Lower lobe of right lung (tissue), 2 donors: ENCODE measurements around the gene CYTH4. TPM values are rescaled to one million over a fixed set of nuclear protein-coding genes. Genes with fewer than 3 reads are reported as not detected.

Source experiments
- ATAC-seq, 2 donors: fragments of 200-7000 bp; cut with Tn5 transposase; one replicate each; pipeline ENCODE4 v1.9.1; 2020 to 2022; ENCODE audit warnings: mild to moderate bottlenecking in 2 of 2, moderate library complexity in 2 of 2
- DNase-seq: peaks from one replicate; pipeline ENCODE4 v3.0.0-alpha.2; 2020
- H3K27ac ChIP-seq: fragments of 200-600 bp; one replicate; pipeline ENCODE4 v1.8.0; 2022
- H3K27me3 ChIP-seq: fragments of 200-600 bp; one replicate; pipeline ENCODE4 v1.8.0; 2022; ENCODE audit warnings: low read depth
- H3K36me3 ChIP-seq: fragments of 200-600 bp; one replicate; pipeline ENCODE4 v1.8.0; 2022; ENCODE audit warnings: mild to moderate bottlenecking
- H3K4me1 ChIP-seq: fragments of 200-600 bp; one replicate; pipeline ENCODE4 v1.8.0; 2022
- H3K4me3 ChIP-seq: fragments of 200-600 bp; one replicate; pipeline ENCODE4 v1.8.0; 2022; ENCODE audit warnings: mild to moderate bottlenecking
- H3K9me3 ChIP-seq: fragments of 200-600 bp; one replicate; pipeline ENCODE4 v1.8.0; 2022
- intact Hi-C: fragments of 100-400 bp; cut with DNase I; formaldehyde crosslinking; loops from one replicate; pipeline ENCODE4 v1.11.0; 2022
- total RNA-seq: library from RNA; stranded (reverse); fragmentation: NEBNext Ultra II Directional; extraction: Animal tissue kit (Norgen Biotek cat#: 25700); gene quantifications from one replicate; pipeline ENCODE4 v1.2.1, GENCODE V29; 2021
- TF ChIP-seq, protein P1 (sequence below): fragments of 200-600 bp; IDR thresholded peaks from one replicate; pipeline ENCODE4 v1.8.0; 2022; ENCODE audit warnings: antibody characterized with exemption, mild to moderate bottlenecking
- donor health status: DM: no; HTN: yes; CAD: no; lungs with severe emphysema.

The CYTH4 gene
- total RNA-seq, 1 donor from 2014 or later = 45.4 TPM

DNA sequence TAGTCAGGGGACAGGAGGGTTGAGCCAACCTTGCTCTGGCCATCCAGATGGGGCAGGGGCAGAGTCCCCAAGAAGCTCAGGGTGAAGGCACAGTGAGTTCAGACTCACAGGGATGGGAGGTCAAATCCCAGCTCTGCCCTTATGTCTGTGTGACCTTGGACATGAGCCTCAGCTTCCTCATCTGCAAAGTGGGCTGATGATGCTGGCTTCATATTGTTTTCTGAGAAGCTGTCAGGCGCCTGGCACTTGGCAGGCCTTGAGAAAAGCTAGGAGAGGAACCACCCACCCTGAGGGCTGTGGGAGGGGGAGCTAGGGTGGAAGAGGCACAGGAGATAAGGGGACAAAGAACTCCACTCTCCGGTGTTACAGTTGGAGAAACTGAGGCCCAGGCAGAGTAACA is 23.6 kb downstream of the CYTH4 start:
- peak overlapping the region; percentile 84 for H3K27ac ChIP-seq
- TF ChIP-seq, protein P1, sequence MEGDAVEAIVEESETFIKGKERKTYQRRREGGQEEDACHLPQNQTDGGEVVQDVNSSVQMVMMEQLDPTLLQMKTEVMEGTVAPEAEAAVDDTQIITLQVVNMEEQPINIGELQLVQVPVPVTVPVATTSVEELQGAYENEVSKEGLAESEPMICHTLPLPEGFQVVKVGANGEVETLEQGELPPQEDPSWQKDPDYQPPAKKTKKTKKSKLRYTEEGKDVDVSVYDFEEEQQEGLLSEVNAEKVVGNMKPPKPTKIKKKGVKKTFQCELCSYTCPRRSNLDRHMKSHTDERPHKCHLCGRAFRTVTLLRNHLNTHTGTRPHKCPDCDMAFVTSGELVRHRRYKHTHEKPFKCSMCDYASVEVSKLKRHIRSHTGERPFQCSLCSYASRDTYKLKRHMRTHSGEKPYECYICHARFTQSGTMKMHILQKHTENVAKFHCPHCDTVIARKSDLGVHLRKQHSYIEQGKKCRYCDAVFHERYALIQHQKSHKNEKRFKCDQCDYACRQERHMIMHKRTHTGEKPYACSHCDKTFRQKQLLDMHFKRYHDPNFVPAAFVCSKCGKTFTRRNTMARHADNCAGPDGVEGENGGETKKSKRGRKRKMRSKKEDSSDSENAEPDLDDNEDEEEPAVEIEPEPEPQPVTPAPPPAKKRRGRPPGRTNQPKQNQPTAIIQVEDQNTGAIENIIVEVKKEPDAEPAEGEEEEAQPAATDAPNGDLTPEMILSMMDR = no peak
- H3K4me3 ChIP-seq = no peak overlapping the region
- no peaks in the 10 kb centered on the region for H3K9me3 ChIP-seq
- no peak for DNase-seq
- ATAC-seq = no peak
- intact Hi-C loops = no loop called here
- peaks cover 6% of the 10 kb centered on the region for H3K36me3 ChIP-seq
- no peaks in the 10 kb centered on the region for H3K27me3 ChIP-seq
- peaks cover 83% of the 10 kb centered on the region for H3K4me1 ChIP-seq

DNA sequence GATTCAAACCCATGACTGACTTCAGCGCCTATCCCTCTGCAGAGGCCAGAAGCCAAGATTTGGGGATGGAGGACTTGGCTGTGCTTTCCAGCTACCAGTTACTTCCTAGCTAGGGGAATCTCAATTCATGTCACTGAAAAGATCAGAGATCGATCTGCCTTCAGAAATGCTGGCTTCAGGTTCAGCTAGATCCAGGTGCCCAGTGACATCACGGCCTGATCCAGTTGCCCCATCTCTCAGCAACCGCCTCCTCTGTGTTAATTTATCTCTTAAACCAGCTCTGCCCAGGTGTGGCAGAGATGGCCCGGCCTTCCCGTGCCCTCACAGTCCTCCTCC is 24.2 kb downstream of the CYTH4 start:
- Histone ChIP-seq H3K27ac (peak overlapping the region; percentile 84), H3K36me3 (peaks cover 6% of the 10 kb centered on the region), H3K4me1 (peaks cover 83% of the 10 kb centered on the region), H3K27me3 (no peaks in the 10 kb centered on the region), H3K4me3 (no peak overlapping the region), H3K9me3 (no peaks in the 10 kb centered on the region)
- no peak for ATAC-seq
- no peak for DNase-seq
- intact Hi-C loops = no loop called here
- TF ChIP-seq, protein P1 = no peak

GRCh38 chr22:37308385-37309200 is 26.3 kb downstream of the CYTH4 start:
- DNase-seq (no peak), ATAC-seq (no peak)
- intact Hi-C loops = no loop called here
- peak overlapping the region; percentile 84 for H3K27ac ChIP-seq
- TF ChIP-seq, protein P1 = no peak
- H3K36me3 ChIP-seq = peaks cover 6% of the 10 kb centered on the region
- no peaks in the 10 kb centered on the region for H3K27me3 ChIP-seq
- no peak overlapping the region for H3K4me3 ChIP-seq
- no peaks in the 10 kb centered on the region for H3K9me3 ChIP-seq
- H3K4me1 ChIP-seq = peaks cover 78% of the 10 kb centered on the region

DNA sequence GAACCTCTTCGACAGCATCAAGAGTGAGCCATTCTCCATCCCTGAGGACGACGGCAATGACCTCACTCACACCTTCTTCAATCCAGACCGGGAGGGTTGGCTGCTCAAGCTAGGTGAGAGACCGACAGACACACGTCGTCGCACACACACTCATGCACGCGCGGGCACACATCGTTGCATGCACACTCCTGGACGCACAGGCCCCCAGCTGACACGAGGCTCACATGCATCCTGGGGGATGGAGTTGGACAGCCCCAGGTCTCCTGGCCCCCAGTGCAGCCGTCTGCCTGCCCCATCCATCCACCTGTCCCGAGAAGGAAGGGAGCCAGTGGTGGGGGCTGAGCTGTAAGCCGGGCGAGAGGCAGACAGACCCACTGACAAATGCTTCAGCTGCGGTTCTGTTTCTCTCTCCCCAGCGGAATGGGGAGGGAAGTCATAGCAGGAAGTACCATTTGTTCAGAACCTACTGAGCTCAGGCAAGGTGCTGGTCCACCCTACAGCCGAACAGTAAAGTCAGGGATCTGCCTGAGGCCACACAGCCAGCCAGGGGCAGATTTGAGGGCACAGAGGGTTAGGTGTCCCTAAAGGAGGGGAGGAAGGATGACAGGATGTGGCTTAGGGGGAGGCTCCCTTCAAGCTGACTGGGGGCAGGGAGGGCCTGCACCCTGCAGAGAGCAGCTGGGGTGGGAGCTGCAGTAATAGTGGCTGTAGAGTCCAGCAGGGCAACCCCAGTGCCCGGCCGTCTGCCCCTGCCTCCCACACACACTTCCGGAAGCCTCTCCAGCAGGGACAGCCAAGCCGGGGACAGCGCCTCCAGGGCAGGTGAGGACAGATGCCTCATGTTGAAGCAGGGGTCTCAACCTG is 27.1 kb downstream of the CYTH4 start:
- H3K4me3 ChIP-seq = no peak overlapping the region
- no peaks in the 10 kb centered on the region for H3K9me3 ChIP-seq
- TF ChIP-seq, protein P1 = no peak
- peaks cover 79% of the 10 kb centered on the region for H3K4me1 ChIP-seq
- H3K27ac ChIP-seq = peak overlapping the region; percentile 65
- H3K27me3 ChIP-seq = peaks cover 3% of the 10 kb centered on the region
- no peak for DNase-seq
- H3K36me3 ChIP-seq = peaks cover 5% of the 10 kb centered on the region
- intact Hi-C loops = no loop called here
- ATAC-seq = peak; percentile 18 to 25

DNA sequence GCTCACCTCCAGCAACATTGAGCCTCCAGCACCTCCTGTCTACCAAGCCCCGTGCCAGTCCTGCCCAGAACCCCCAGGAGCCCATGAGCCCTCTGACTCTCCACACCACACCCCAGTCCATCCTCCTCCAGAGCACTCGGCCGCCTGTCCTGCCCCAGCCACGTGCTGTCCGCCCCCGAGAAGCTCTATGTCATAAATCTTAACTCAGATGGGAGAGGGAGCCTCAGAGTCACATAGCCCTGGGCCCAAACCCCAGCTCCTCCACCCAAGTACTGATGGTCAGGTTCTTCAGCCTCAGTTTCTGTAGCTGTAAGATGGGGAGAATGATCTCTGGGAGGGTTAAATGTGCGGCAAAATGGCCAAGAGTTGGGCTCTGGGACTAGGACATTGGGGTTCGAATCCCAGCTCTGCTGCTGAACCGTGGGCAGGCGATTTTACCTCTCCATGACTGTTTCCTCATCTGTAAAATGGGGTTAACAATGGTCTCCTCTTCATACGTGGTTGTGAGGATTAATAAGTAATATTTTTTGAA is 27.8 kb downstream of the CYTH4 start:
- H3K27ac ChIP-seq = peak overlapping the region; percentile 65
- peaks cover 77% of the 10 kb centered on the region for H3K4me1 ChIP-seq
- ATAC-seq = peak in 1 of 2 donors; percentile 7

More for the DNA sequence above, 27.8 kb downstream of the CYTH4 start:
- H3K9me3 ChIP-seq = no peaks in the 10 kb centered on the region
- H3K36me3 ChIP-seq = no peaks in the 10 kb centered on the region
- TF ChIP-seq, protein P1 = no peak
- intact Hi-C loops = no loop called here
- DNase-seq = no peak
- H3K4me3 ChIP-seq = no peak overlapping the region
- H3K27me3 ChIP-seq = peaks cover 3% of the 10 kb centered on the region
